Esophagus squamous epithelium (tissue), 5 donors: ENCODE data around the gene RGL1. TPM values are rescaled to one million over a fixed set of nuclear protein-coding genes. Genes with fewer than 3 reads are reported as not detected.

Experiments used
- DNase-seq: peaks from one replicate; lab custom pipeline; 2025; lab: John Stamatoyannopoulos, UW
- H3K27ac ChIP-seq, 4 donors: fragments of 200-600 bp; sonication (generic); one replicate each; pipeline ENCODE4 v1.5.1; 2016 to 2019; ENCODE audit warnings: mild to moderate bottlenecking in 1 of 4
- H3K27me3 ChIP-seq, 4 donors: fragments of 200-600 bp; sonication (generic); 1 replicate in 3 of 4; 2 replicates in 1 of 4; pipeline versions ENCODE4 v1.5.1 to v1.6.0; 2017 to 2021; ENCODE audit warnings: antibody characterized with exemption in 1 of 4
- H3K36me3 ChIP-seq, 3 donors: fragments of 200-600 bp; sonication (generic); one replicate each; pipeline ENCODE4 v1.5.1; 2016 to 2019
- H3K4me1 ChIP-seq, 3 donors: fragments of 200-600 bp; sonication (generic); one replicate each; pipeline ENCODE4 v1.5.1; 2017 to 2019
- H3K4me3 ChIP-seq, 4 donors: fragments of 200-600 bp; sonication (generic); 1 replicate in 3 of 4; 2 replicates in 1 of 4; pipeline ENCODE4 v1.5.1; 2016 to 2019; ENCODE audit warnings: mild to moderate bottlenecking in 2 of 4, moderate library complexity in 1 of 4
- H3K9me3 ChIP-seq, 3 donors: fragments of 200-600 bp; sonication (generic); one replicate each; pipeline ENCODE4 v1.5.1; 2016 to 2019
- POLR2A ChIP-seq, 4 donors: fragments of 450-650 bp; IDR thresholded peaks; one replicate each; pipeline ENCODE4 v1.6.1; 2017; ENCODE audit warnings: antibody characterized with exemption in 4 of 4, mild to moderate bottlenecking in 4 of 4, moderate library complexity in 3 of 4
- WGBS, 2 donors: methylation state at CpG; one replicate each; pipeline ENCODE4 v1.1.5; 2018; 5-methylcytosine and 5-hydroxymethylcytosine counted together
- intact Hi-C: fragments of 100-400 bp; cut with DNase I; formaldehyde crosslinking; loops from one replicate; pipeline ENCODE4 v1.15.0; 2022
- total RNA-seq, 4 donors: library from RNA; depleted of rRNA; stranded (reverse); fragments of >200 nt; gene quantifications; one replicate each; pipeline ENCODE4 v1.1.0, GENCODE V29; 2016
- TF ChIP-seq, protein P1 (sequence below), 6 experiments: fragments of 450-650 bp in 4 of 6; fragments of 200-600 bp in 2 of 6; sonication (generic) in 2 of 6; IDR thresholded peaks; one replicate each; pipeline ENCODE4 v1.5.1; 2016 to 2019; ENCODE audit warnings: antibody characterized with exemption in 6 of 6, mild to moderate bottlenecking in 4 of 6, moderate library complexity in 4 of 6
- donor health status: DM: yes; HTN: yes; CAD: no.

The RGL1 gene
- 10 to 100 TPM in 1 of 4 donors, 1 to 10 TPM in 3; 2.3 to 16.0 (median 5.7) TPM for total RNA-seq

DNA sequence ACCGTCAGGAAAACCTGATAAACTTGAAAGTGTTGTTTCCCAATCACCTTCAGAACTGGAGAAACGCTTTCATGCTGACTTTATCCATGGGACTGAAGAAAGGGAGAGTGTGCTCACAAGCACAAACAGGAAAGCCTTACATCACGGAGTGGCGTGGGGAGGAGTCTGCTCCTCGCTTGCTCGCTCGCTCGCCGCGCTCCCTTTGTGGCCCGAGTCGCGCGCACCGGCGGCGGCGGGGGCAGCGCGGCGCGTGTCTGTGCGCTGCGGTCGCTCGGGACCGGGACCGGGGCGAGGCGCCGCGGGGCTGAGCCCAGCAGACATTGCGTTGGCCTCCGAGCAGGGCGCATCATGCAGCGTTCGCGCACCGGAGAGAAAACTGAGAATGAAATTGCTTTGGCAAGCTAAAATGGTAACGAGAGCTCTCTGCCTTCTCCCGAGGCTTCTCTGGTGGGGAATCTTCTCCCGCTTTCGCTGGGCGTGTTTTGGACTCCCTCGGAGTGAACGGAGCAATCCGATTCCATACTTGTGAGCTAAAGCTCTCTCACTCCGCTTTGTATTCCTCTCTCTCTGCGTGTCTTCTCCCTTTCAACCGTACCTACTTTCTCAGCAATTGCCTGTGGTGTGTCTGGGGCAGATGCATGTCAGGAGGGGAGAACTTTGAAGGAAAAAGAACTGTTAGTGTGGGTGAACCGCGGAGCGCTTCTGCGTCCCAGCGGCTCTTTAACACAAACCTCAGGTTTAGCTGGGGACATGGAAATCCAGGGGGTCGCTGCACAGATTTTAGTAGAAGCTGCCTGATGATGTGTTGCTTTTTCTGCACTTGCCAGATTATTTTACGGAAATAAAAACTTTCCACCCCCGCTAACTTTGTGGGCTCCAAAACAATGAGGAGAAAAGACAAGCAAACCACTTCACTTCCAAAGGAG lies at the start of gene RGL1:
RGL1 (plus strand) TSS at position 205 of the 926 bp plus-strand sequence; CDS start at position 383, 178 bp downstream.
- H3K36me3 ChIP-seq, result no peaks in the 10 kb centered on the region
- peak within 1 kb of the TSS; percentile 79 to 91 (median 87) for H3K27ac ChIP-seq
- peak within 1 kb of the TSS; percentile 53 to 82 (median 66) for H3K4me3 ChIP-seq
- no peak for DNase-seq
- peaks cover 4 to 46% (median 25%) of the 10 kb centered on the region in 3 donors for H3K4me1 ChIP-seq
- peak in 2 of 4 donors; percentile 88 to 90 for TF ChIP-seq POLR2A (IDR thresholded peaks at IDR 0.05)
- TF ChIP-seq, protein P1, sequence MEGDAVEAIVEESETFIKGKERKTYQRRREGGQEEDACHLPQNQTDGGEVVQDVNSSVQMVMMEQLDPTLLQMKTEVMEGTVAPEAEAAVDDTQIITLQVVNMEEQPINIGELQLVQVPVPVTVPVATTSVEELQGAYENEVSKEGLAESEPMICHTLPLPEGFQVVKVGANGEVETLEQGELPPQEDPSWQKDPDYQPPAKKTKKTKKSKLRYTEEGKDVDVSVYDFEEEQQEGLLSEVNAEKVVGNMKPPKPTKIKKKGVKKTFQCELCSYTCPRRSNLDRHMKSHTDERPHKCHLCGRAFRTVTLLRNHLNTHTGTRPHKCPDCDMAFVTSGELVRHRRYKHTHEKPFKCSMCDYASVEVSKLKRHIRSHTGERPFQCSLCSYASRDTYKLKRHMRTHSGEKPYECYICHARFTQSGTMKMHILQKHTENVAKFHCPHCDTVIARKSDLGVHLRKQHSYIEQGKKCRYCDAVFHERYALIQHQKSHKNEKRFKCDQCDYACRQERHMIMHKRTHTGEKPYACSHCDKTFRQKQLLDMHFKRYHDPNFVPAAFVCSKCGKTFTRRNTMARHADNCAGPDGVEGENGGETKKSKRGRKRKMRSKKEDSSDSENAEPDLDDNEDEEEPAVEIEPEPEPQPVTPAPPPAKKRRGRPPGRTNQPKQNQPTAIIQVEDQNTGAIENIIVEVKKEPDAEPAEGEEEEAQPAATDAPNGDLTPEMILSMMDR (IDR thresholded peaks at IDR 0.05), result no peak
- H3K9me3 ChIP-seq, result peaks cover 0 to 9% (median 0%) of the 10 kb centered on the region in 3 donors
- intact Hi-C loops, result no loop called here
- H3K27me3 ChIP-seq, result no peaks in the 10 kb centered on the region
- 0 to 4% methylated on average over 20 to 21 of the region's 58 CpGs for WGBS, 2 donors

DNA sequence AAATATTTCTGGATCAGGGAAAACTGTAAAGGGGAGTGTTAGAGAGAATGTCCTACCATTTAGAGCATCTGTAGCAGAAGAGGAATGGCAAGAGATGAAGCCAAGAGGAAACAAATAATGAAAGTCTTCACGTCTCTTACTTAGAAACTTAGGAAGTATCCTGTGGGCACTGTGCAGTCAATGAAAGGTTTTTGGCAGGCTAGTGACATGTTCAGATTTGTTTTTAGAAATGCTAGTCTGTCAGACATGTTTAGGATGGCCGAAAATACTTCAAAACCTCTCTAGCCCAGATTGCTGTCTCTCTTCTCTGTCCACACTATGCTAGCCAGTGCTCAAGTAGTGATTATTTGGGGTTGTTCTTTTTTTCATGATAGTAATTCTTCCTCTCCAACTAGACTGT lies 48.6 kb upstream of the RGL1 start:
- Histone ChIP-seq H3K27ac (no peak overlapping the region), H3K4me3 (no peak overlapping the region), H3K36me3 (no peaks in the 10 kb centered on the region), H3K9me3 (peaks cover 0 to 4% (median 0%) of the 10 kb centered on the region in 3 donors), H3K4me1 (no peaks in the 10 kb centered on the region), H3K27me3 (no peaks in the 10 kb centered on the region)
- WGBS, 2 donors, result 55 to 66% methylated on average over 2 of the region's 2 CpGs
- intact Hi-C loops, result no loop called here
- DNase-seq, result no peak
- TF ChIP-seq, protein P1 (IDR thresholded peaks at IDR 0.05), result no peak
- no peak for TF ChIP-seq POLR2A (IDR thresholded peaks at IDR 0.05)

DNA sequence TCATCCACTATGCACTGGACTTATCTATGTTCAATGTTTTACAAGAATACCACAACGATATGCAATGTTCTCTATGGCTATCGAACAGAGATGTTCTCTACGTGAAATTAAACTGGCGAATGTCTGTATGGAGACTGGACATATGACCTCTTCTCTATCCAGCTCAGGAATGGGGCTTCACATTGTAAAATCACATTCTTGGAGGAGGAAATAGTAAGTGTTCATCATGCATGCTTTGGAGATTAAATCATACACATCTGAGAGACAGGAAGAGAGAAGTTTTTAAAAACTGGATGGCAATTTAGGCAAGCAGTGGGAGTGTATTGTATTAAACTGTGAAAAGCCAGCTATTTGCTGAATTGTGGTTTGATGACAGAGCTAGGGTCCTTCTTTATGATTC lies 47.9 kb upstream of the RGL1 start:
- WGBS, 2 donors, result 68 to 73% methylated on average over 4 of the region's 4 CpGs
- no peak for DNase-seq
- H3K27ac ChIP-seq, result no peak overlapping the region
- no peak for TF ChIP-seq POLR2A (IDR thresholded peaks at IDR 0.05)
- TF ChIP-seq, protein P1 (IDR thresholded peaks at IDR 0.05), result no peak
- no peak overlapping the region for H3K4me3 ChIP-seq
- no peaks in the 10 kb centered on the region for H3K9me3 ChIP-seq
- no peaks in the 10 kb centered on the region for H3K36me3 ChIP-seq
- no peaks in the 10 kb centered on the region for H3K27me3 ChIP-seq
- no peaks in the 10 kb centered on the region for H3K4me1 ChIP-seq
- intact Hi-C loops, result no loop called here

GRCh38 chr1:183758913-183759312 lies 46.0 kb upstream of the RGL1 start:
- TF ChIP-seq POLR2A (IDR thresholded peaks at IDR 0.05), result no peak
- TF ChIP-seq, protein P1 (IDR thresholded peaks at IDR 0.05), result no peak
- no peak for DNase-seq
- WGBS, 2 donors, result 67 to 86% methylated on average over 3 of the region's 3 CpGs

GRCh38 chr1:183760661-183761060 lies 44.3 kb upstream of the RGL1 start:
- Histone ChIP-seq H3K9me3 (peaks cover 0 to 11% (median 0%) of the 10 kb centered on the region in 3 donors), H3K4me1 (no peaks in the 10 kb centered on the region), H3K36me3 (no peaks in the 10 kb centered on the region), H3K27me3 (no peaks in the 10 kb centered on the region), H3K27ac (no peak overlapping the region), H3K4me3 (no peak overlapping the region)
- WGBS, 2 donors, result 75 to 78% methylated on average over 2 of the region's 2 CpGs
- TF ChIP-seq POLR2A (IDR thresholded peaks at IDR 0.05), result no peak
- TF ChIP-seq, protein P1 (IDR thresholded peaks at IDR 0.05), result no peak
- intact Hi-C loops, result no loop called here
- DNase-seq, result no peak

More at GRCh38 chr1:183758913-183759312, 46.0 kb upstream of the RGL1 start:
- Histone ChIP-seq H3K27me3 (no peaks in the 10 kb centered on the region), H3K36me3 (no peaks in the 10 kb centered on the region), H3K9me3 (peaks cover 0 to 1% (median 0%) of the 10 kb centered on the region in 3 donors), H3K4me3 (no peak overlapping the region), H3K27ac (no peak overlapping the region), H3K4me1 (no peaks in the 10 kb centered on the region)
- intact Hi-C loops, result no loop called here
